WTC11 (cell line): Measurements from ENCODE around the gene CAMTA1. TPM values are rescaled to one million over a fixed set of nuclear protein-coding genes. Genes with fewer than 3 reads are reported as not detected.
A peak's percentile ranks its signal among the peaks of the same experiment; 100 is the strongest.

Source experiments
- ATAC-seq: fragments of 200-7000 bp; cut with Tn5 transposase; 2 replicates; pipeline ENCODE4 v1.10.0; 2021; ENCODE audit warnings: mild to moderate bottlenecking, moderate library complexity
- CTCF ChIA-PET: fragments of 300-600 bp; sonication (Branson Sonifier 250); formaldehyde crosslinking; loops from one replicate; lab custom pipeline; 2021; ENCODE audit warnings: antibody characterized with exemption; lab: Charles Lee
- POLR2A ChIA-PET: fragments of 350-600 bp; sonication (Branson Sonifier 250); formaldehyde crosslinking; loops from one replicate; lab custom pipeline; 2021; ENCODE audit warnings: antibody characterized with exemption; lab: Charles Lee
- DNase-seq: peaks from one replicate; pipeline ENCODE4 v3.0.0; 2021; ENCODE audit warnings: low spot score
- H3K27ac Mint-ChIP-seq: 2 replicates; pipeline ENCODE4 v1.8.0; 2021; ENCODE audit warnings: mixed read lengths
- H3K27me3 Mint-ChIP-seq: 2 replicates; pipeline ENCODE4 v1.8.0; 2021; ENCODE audit warnings: low read depth, mild to moderate bottlenecking, moderate library complexity, mixed read lengths
- H3K36me3 Mint-ChIP-seq: 2 replicates; pipeline ENCODE4 v1.8.0; 2021; ENCODE audit warnings: mixed read lengths
- H3K4me1 Mint-ChIP-seq: 2 replicates; pipeline ENCODE4 v1.8.0; 2022; ENCODE audit warnings: mixed read lengths
- H3K4me3 Mint-ChIP-seq: 2 replicates; pipeline ENCODE4 v1.8.0; 2021; ENCODE audit warnings: mild to moderate bottlenecking, moderate library complexity, mixed read lengths
- H3K9me3 Mint-ChIP-seq: 2 replicates; pipeline ENCODE4 v1.8.0; 2021; ENCODE audit warnings: mixed read lengths
- ELF4 ChIP-seq: sonication (generic); formaldehyde crosslinking; IDR thresholded peaks from 2 replicates; pipeline ENCODE4 v1.8.1; 2022; ENCODE audit warnings: low read depth, mild to moderate bottlenecking, moderate library complexity, missing genetic modification reagents
- FOXK1 ChIP-seq: sonication (generic); formaldehyde crosslinking; IDR thresholded peaks from 2 replicates; pipeline ENCODE4 v1.8.0; 2022; ENCODE audit warnings: mild to moderate bottlenecking, moderate library complexity, missing genetic modification reagents
- GTF2I ChIP-seq: fragments of 250-450 bp; sonication (Bioruptor Pico); conservative IDR thresholded peaks from 2 replicates; pipeline ENCODE4 v1.4.0; 2021; ENCODE audit warnings: mild to moderate bottlenecking
- NFE2L1 ChIP-seq: sonication (generic); formaldehyde crosslinking; IDR thresholded peaks from 2 replicates; pipeline ENCODE4 v1.8.1; 2023; ENCODE audit warnings: missing genetic modification reagents
- NR2C2 ChIP-seq: sonication (generic); formaldehyde crosslinking; IDR thresholded peaks from 2 replicates; pipeline ENCODE4 v1.8.0; 2022; ENCODE audit warnings: mild to moderate bottlenecking, missing genetic modification reagents
- NR3C1 ChIP-seq: sonication (generic); formaldehyde crosslinking; conservative IDR thresholded peaks from 2 replicates; pipeline ENCODE4 v1.8.1; 2023; ENCODE audit warnings: low read depth, mild to moderate bottlenecking, missing genetic modification reagents
- RORB ChIP-seq: fragments of 250-450 bp; sonication (Bioruptor Pico); IDR thresholded peaks from 2 replicates; pipeline ENCODE4 v1.9.0; 2021; ENCODE audit warnings: mild to moderate bottlenecking
- SMAD3 ChIP-seq: sonication (generic); formaldehyde crosslinking; IDR thresholded peaks from 2 replicates; pipeline ENCODE4 v1.8.0; 2022; ENCODE audit warnings: missing genetic modification reagents, mild to moderate bottlenecking, borderline replicate concordance
- SOX15 ChIP-seq: fragments of 250-450 bp; sonication (Bioruptor Pico); IDR thresholded peaks from 2 replicates; pipeline ENCODE4 v1.9.0; 2021; ENCODE audit warnings: mild to moderate bottlenecking
- SP1 ChIP-seq: sonication (generic); formaldehyde crosslinking; conservative IDR thresholded peaks from 2 replicates; pipeline ENCODE4 v1.8.1; 2022; ENCODE audit warnings: missing genetic modification reagents
- ZNF121 ChIP-seq: sonication (generic); formaldehyde crosslinking; IDR thresholded peaks from 2 replicates; pipeline ENCODE4 v1.8.0; 2023; ENCODE audit warnings: missing genetic modification reagents
- ZNF396 ChIP-seq: fragments of 250-450 bp; sonication (Bioruptor Pico); IDR thresholded peaks from 2 replicates; pipeline ENCODE4 v1.8.0; 2021; ENCODE audit warnings: mild to moderate bottlenecking, moderate library complexity, borderline replicate concordance
- ZNF423 ChIP-seq: fragments of 250-450 bp; sonication (Bioruptor Pico); IDR thresholded peaks from 2 replicates; pipeline ENCODE4 v2.1.2; 2022; ENCODE audit warnings: mild to moderate bottlenecking, moderate library complexity
- total RNA-seq: library from RNA; stranded (reverse); gene quantifications from 3 replicates; pipeline ENCODE4 v1.2.3, GENCODE V29; 2021
- TF ChIP-seq, protein P1 (sequence below): sonication (generic); formaldehyde crosslinking; IDR thresholded peaks from 2 replicates; pipeline ENCODE4 v1.8.1; 2022; ENCODE audit warnings: missing genetic modification reagents, borderline replicate concordance
- TF ChIP-seq, protein P2 (sequence below): fragments of 250-450 bp; sonication (Bioruptor Pico); IDR thresholded peaks from 2 replicates; pipeline ENCODE4 v1.9.0; 2021; ENCODE audit warnings: mild to moderate bottlenecking, borderline replicate concordance
- TF ChIP-seq, protein P3 (sequence below): sonication (generic); formaldehyde crosslinking; IDR thresholded peaks from 2 replicates; pipeline ENCODE4 v1.8.0; 2022; ENCODE audit warnings: mild to moderate bottlenecking, missing genetic modification reagents
- TF ChIP-seq, protein P4 (sequence below): sonication (generic); formaldehyde crosslinking; IDR thresholded peaks from 2 replicates; pipeline ENCODE4 v1.8.0; 2022; ENCODE audit warnings: missing genetic modification reagents
- TF ChIP-seq, protein P5 (sequence below): fragments of 200-600 bp; IDR thresholded peaks from 2 replicates; pipeline ENCODE4 v1.8.0; 2022; ENCODE audit warnings: antibody characterized with exemption
- TF ChIP-seq, protein P6 (sequence below): sonication (generic); formaldehyde crosslinking; IDR thresholded peaks from 2 replicates; pipeline ENCODE4 v1.8.1; 2023; ENCODE audit warnings: mild to moderate bottlenecking, missing genetic modification reagents
- TF ChIP-seq, protein P7 (sequence below): sonication (generic); formaldehyde crosslinking; IDR thresholded peaks from 2 replicates; pipeline ENCODE4 v1.8.1; 2023; ENCODE audit warnings: mild to moderate bottlenecking, missing genetic modification reagents, moderate library complexity

CAMTA1 gene
- total RNA-seq, 1 experiment from 2014 or later: 86.4 TPM

DNA sequence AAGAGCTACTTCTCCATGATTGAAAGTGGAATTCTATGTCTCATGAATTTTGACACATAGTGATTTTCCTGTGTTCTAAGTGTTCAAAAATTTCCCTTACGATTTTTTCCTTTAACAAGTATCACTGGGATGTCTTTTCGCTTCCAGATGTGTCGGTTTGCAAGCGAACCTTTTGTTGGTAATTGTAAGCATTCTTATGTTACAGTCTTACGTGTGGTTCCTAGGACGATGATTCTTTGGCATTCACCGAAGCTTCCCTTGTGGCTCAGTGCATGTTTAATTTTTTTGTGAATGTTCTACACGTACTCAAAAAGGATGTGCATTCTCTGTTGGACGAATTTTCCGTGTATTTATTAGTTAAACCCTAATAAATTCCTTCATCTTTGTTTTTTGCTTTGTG, 211.6 kb downstream of the CAMTA1 start:
- peaks cover 6% of the 10 kb centered on the region; the same call in 1 of the 2 replicates for H3K9me3 Mint-ChIP-seq
- ChIA-PET CTCF (interaction anchor here (1.3 to 2.3 kb wide), 2 partner anchors 46 to 211 kb away, joined by 4 to 13 read pairs; no protein-coding TSS in a partner anchor), POLR2A (no interaction called here)
- H3K36me3 Mint-ChIP-seq: no peaks in the 10 kb centered on the region
- no peak overlapping the region for H3K4me3 Mint-ChIP-seq
- peaks cover 26% of the 10 kb centered on the region for H3K4me1 Mint-ChIP-seq
- TF ChIP-seq SP1 (CRISPR knock-in tag) (no peak), NR2C2 (CRISPR knock-in tag) (no peak), ZNF423 (CRISPR knock-in tag) (no peak), NFE2L1 (CRISPR knock-in tag) (no peak)
- TF ChIP-seq, protein P1, sequence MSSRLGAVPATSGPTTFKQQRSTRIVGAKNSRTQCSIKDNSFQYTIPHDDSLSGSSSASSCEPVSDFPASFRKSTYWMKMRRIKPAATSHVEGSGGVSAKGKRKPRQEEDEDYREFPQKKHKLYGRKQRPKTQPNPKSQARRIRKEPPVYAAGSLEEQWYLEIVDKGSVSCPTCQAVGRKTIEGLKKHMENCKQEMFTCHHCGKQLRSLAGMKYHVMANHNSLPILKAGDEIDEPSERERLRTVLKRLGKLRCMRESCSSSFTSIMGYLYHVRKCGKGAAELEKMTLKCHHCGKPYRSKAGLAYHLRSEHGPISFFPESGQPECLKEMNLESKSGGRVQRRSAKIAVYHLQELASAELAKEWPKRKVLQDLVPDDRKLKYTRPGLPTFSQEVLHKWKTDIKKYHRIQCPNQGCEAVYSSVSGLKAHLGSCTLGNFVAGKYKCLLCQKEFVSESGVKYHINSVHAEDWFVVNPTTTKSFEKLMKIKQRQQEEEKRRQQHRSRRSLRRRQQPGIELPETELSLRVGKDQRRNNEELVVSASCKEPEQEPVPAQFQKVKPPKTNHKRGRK (CRISPR knock-in tag): no peak
- TF ChIP-seq, protein P2, sequence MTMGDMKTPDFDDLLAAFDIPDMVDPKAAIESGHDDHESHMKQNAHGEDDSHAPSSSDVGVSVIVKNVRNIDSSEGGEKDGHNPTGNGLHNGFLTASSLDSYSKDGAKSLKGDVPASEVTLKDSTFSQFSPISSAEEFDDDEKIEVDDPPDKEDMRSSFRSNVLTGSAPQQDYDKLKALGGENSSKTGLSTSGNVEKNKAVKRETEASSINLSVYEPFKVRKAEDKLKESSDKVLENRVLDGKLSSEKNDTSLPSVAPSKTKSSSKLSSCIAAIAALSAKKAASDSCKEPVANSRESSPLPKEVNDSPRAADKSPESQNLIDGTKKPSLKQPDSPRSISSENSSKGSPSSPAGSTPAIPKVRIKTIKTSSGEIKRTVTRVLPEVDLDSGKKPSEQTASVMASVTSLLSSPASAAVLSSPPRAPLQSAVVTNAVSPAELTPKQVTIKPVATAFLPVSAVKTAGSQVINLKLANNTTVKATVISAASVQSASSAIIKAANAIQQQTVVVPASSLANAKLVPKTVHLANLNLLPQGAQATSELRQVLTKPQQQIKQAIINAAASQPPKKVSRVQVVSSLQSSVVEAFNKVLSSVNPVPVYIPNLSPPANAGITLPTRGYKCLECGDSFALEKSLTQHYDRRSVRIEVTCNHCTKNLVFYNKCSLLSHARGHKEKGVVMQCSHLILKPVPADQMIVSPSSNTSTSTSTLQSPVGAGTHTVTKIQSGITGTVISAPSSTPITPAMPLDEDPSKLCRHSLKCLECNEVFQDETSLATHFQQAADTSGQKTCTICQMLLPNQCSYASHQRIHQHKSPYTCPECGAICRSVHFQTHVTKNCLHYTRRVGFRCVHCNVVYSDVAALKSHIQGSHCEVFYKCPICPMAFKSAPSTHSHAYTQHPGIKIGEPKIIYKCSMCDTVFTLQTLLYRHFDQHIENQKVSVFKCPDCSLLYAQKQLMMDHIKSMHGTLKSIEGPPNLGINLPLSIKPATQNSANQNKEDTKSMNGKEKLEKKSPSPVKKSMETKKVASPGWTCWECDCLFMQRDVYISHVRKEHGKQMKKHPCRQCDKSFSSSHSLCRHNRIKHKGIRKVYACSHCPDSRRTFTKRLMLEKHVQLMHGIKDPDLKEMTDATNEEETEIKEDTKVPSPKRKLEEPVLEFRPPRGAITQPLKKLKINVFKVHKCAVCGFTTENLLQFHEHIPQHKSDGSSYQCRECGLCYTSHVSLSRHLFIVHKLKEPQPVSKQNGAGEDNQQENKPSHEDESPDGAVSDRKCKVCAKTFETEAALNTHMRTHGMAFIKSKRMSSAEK (CRISPR knock-in tag): no peak
- TF ChIP-seq, all 79 proteins: peak for 0
- DNase-seq: no peak
- H3K27ac Mint-ChIP-seq: peak overlapping the region; percentile 1; the same call in 1 of the 2 replicates
- no peak for ATAC-seq
- H3K27me3 Mint-ChIP-seq: no peaks in the 10 kb centered on the region

DNA sequence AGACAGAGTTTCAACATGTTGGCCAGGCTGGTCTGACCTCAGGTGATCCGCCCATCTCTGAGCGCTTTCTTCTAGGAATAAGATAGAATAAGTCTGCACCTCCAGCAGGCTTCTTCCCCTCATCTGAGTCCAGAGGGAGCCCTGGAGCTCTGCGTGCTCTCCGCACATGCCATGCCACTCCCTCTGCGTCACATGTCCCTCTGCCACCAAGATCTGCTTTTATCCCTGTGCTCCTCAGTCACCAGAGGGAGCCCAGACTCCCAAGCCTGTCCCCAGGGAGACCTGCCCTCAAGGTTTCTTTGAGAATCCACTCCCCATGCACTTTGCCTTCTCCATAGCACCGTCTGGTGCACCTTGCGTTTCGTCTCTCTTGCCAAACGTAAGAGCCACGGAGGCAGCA, 213.0 kb downstream of the CAMTA1 start:
- DNase-seq (peak; percentile 47), ATAC-seq (peak; percentile 94)
- Mint-ChIP-seq H3K27me3 (no peaks in the 10 kb centered on the region), H3K36me3 (no peaks in the 10 kb centered on the region), H3K4me1 (peaks cover 26% of the 10 kb centered on the region), H3K9me3 (peaks cover 4% of the 10 kb centered on the region; the same call in 1 of the 2 replicates), H3K4me3 (no peak overlapping the region), H3K27ac (no peak overlapping the region)
- CTCF ChIA-PET: interaction anchor here (0.7 to 2.3 kb wide), 10 partner anchors 8 to 209 kb away, joined by 3 to 13 read pairs (median 5); no protein-coding TSS in a partner anchor
- POLR2A ChIA-PET: no interaction called here
- TF ChIP-seq SOX15 (CRISPR knock-in tag) (no peak), RORB (CRISPR knock-in tag) (no peak), GTF2I (CRISPR knock-in tag) (no peak), ZNF121 (CRISPR knock-in tag) (no peak), ZNF396 (CRISPR knock-in tag) (no peak), SMAD3 (CRISPR knock-in tag) (no peak), ZNF423 (CRISPR knock-in tag) (no peak), FOXK1 (CRISPR knock-in tag) (no peak), ELF4 (CRISPR knock-in tag) (no peak), NR3C1 (CRISPR knock-in tag) (no peak)
- TF ChIP-seq, protein P3, sequence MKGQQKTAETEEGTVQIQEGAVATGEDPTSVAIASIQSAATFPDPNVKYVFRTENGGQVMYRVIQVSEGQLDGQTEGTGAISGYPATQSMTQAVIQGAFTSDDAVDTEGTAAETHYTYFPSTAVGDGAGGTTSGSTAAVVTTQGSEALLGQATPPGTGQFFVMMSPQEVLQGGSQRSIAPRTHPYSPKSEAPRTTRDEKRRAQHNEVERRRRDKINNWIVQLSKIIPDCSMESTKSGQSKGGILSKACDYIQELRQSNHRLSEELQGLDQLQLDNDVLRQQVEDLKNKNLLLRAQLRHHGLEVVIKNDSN (CRISPR knock-in tag): peak; percentile 77; the same call in 1 of the 2 replicates
- TF ChIP-seq, protein P4, sequence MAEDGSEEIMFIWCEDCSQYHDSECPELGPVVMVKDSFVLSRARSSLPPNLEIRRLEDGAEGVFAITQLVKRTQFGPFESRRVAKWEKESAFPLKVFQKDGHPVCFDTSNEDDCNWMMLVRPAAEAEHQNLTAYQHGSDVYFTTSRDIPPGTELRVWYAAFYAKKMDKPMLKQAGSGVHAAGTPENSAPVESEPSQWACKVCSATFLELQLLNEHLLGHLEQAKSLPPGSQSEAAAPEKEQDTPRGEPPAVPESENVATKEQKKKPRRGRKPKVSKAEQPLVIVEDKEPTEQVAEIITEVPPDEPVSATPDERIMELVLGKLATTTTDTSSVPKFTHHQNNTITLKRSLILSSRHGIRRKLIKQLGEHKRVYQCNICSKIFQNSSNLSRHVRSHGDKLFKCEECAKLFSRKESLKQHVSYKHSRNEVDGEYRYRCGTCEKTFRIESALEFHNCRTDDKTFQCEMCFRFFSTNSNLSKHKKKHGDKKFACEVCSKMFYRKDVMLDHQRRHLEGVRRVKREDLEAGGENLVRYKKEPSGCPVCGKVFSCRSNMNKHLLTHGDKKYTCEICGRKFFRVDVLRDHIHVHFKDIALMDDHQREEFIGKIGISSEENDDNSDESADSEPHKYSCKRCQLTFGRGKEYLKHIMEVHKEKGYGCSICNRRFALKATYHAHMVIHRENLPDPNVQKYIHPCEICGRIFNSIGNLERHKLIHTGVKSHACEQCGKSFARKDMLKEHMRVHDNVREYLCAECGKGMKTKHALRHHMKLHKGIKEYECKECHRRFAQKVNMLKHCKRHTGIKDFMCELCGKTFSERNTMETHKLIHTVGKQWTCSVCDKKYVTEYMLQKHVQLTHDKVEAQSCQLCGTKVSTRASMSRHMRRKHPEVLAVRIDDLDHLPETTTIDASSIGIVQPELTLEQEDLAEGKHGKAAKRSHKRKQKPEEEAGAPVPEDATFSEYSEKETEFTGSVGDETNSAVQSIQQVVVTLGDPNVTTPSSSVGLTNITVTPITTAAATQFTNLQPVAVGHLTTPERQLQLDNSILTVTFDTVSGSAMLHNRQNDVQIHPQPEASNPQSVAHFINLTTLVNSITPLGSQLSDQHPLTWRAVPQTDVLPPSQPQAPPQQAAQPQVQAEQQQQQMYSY (CRISPR knock-in tag): no peak
- TF ChIP-seq, protein P5, sequence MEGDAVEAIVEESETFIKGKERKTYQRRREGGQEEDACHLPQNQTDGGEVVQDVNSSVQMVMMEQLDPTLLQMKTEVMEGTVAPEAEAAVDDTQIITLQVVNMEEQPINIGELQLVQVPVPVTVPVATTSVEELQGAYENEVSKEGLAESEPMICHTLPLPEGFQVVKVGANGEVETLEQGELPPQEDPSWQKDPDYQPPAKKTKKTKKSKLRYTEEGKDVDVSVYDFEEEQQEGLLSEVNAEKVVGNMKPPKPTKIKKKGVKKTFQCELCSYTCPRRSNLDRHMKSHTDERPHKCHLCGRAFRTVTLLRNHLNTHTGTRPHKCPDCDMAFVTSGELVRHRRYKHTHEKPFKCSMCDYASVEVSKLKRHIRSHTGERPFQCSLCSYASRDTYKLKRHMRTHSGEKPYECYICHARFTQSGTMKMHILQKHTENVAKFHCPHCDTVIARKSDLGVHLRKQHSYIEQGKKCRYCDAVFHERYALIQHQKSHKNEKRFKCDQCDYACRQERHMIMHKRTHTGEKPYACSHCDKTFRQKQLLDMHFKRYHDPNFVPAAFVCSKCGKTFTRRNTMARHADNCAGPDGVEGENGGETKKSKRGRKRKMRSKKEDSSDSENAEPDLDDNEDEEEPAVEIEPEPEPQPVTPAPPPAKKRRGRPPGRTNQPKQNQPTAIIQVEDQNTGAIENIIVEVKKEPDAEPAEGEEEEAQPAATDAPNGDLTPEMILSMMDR: no peak
- TF ChIP-seq, protein P6, sequence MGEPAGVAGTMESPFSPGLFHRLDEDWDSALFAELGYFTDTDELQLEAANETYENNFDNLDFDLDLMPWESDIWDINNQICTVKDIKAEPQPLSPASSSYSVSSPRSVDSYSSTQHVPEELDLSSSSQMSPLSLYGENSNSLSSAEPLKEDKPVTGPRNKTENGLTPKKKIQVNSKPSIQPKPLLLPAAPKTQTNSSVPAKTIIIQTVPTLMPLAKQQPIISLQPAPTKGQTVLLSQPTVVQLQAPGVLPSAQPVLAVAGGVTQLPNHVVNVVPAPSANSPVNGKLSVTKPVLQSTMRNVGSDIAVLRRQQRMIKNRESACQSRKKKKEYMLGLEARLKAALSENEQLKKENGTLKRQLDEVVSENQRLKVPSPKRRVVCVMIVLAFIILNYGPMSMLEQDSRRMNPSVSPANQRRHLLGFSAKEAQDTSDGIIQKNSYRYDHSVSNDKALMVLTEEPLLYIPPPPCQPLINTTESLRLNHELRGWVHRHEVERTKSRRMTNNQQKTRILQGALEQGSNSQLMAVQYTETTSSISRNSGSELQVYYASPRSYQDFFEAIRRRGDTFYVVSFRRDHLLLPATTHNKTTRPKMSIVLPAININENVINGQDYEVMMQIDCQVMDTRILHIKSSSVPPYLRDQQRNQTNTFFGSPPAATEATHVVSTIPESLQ (CRISPR knock-in tag): no peak
- TF ChIP-seq, protein P7, sequence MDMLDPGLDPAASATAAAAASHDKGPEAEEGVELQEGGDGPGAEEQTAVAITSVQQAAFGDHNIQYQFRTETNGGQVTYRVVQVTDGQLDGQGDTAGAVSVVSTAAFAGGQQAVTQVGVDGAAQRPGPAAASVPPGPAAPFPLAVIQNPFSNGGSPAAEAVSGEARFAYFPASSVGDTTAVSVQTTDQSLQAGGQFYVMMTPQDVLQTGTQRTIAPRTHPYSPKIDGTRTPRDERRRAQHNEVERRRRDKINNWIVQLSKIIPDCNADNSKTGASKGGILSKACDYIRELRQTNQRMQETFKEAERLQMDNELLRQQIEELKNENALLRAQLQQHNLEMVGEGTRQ: peak; percentile 83
